Activated T-helper 17 cell treated with anti-CD3 and anti-CD28 coated beads, Interleukin-2, amount 50 U/mL, for 72 hours (primary cell): ENCODE results near the gene ZNF334. TPM values are rescaled to one million over a fixed set of nuclear protein-coding genes. Genes with fewer than 3 reads are reported as not detected.

Experiments used
- ATAC-seq: fragments of 150-1000 bp; cut with Tn5 transposase; replicated peaks from 2 replicates; pipeline ENCODE4 v1.10.0; 2021; ENCODE audit warnings: mild to moderate bottlenecking, moderate library complexity
- H3K27ac Mint-ChIP-seq: one replicate; pipeline ENCODE4 v1.8.0; 2022; ENCODE audit warnings: mixed read lengths
- H3K27me3 Mint-ChIP-seq: one replicate; pipeline ENCODE4 v1.8.0; 2022; ENCODE audit warnings: mixed read lengths
- H3K36me3 Mint-ChIP-seq: one replicate; pipeline ENCODE4 v1.8.0; 2022; ENCODE audit warnings: low read depth, mild to moderate bottlenecking, mixed read lengths
- H3K4me1 Mint-ChIP-seq: one replicate; pipeline ENCODE4 v1.8.0; 2022; ENCODE audit warnings: mixed read lengths
- H3K4me3 Mint-ChIP-seq: one replicate; pipeline ENCODE4 v1.8.0; 2022; ENCODE audit warnings: mild to moderate bottlenecking, mixed read lengths
- H3K9me3 Mint-ChIP-seq: one replicate; pipeline ENCODE4 v1.8.0; 2022; ENCODE audit warnings: mixed read lengths
- total RNA-seq, 2 donors: library from RNA; stranded (reverse); gene quantifications; one replicate each; pipeline ENCODE4 v1.2.3, GENCODE V29; 2022

The ZNF334 gene
- total RNA-seq, result 1 to 10 TPM in 1 of 2 donors, under 1 TPM in 1; 0.76 to 3.0 TPM

DNA sequence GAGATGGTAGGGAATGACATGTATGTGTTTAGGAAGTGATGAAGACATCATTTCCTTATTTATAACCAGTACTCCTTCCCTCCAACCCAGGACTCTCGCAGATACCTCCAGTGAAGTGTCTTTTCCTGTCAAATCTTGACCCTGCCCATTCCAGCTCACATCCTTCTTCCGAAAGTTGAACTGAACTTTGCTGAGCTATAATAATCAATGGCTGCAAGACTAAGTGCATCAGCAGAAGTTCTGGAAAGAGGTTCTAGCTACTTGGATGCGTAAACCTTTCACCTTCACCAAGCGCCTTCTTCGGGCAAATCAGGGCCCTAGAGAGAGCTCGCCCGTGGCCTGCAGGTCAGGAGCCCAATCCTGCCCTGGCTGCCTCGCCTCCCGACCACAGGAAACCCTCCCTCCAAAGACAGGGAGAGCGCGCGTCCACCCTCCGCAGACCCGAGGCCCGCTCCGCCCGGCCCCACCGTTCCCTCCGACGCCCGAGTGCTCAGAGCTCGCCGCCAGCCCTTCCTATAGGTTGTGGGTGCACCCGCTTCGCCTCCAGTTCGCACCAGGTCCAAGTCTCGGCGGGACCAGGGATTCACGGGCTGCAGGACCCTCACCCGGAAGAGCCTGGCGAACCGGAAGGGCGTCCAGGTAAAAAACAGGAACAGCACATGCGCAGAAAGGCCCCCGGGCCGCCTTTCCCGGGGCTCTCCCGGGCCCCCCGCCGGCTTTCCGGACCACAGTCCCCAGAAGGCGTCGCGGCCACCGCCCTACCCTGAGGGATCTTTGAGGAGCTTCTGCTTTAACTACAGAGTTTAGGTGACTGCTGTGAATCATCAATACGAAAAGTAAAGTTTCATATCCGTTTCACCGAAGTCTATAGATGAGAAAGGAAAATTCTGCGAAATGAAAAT, at the start of gene ZNF334:
Gene ZNF334, minus strand, starts transcription at position 617 of the 902 bp plus-strand sequence. CDS start 1,457 bp downstream, outside the sequence.
- Mint-ChIP-seq H3K27ac (no peak within 1 kb of the TSS), H3K36me3 (no peaks in the 10 kb centered on the region), H3K4me1 (peaks cover 6% of the 10 kb centered on the region), H3K9me3 (no peaks in the 10 kb centered on the region), H3K27me3 (peaks cover 31% of the 10 kb centered on the region), H3K4me3 (peak within 1 kb of the TSS; percentile 76)
- peak; percentile 98 for ATAC-seq

DNA sequence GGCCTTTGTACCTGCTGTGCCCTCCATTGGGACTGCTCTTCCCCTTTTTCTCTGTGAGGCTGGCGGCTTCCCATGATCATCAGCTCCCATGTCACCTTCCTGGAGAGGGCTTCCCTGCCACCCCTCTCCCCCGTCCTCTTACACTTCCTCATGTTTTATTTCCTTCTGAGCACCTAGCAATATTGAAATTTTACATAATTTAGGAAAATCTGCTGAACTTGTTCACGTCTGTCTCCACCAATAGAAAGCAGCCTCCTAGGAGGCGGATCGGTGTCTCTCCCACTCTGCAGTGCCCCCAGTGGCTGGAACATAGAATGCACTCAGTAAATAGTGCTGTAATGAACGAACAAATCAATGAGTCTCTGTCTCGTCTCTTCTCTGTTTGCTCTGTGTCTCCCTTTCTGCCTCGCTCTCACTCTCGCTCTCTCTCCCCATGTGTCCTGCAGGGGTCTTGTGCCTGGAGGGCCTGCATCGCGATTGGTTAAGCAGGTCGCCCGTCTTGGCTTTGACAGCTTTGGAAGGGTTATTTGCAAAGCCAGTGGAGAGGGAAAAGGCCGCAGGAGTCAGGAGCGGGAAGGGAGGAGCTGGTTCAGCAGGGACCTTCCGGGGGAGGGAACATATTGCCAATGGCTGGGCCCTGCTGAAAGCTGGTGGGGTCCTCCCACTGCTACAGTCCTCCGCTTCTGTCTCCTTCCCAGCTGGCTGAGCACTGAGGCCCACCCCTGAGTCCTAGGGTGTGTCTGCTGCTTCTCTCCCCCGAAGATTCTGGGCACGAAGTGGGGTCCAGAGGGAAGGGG, 49.2 kb upstream of the ZNF334 start:
- H3K27me3 Mint-ChIP-seq, result peaks cover 6% of the 10 kb centered on the region
- no peak overlapping the region for H3K4me3 Mint-ChIP-seq
- no peak overlapping the region for H3K27ac Mint-ChIP-seq
- no peaks in the 10 kb centered on the region for H3K9me3 Mint-ChIP-seq
- H3K36me3 Mint-ChIP-seq, result no peaks in the 10 kb centered on the region
- ATAC-seq, result peak; percentile 32
- peaks cover 11% of the 10 kb centered on the region for H3K4me1 Mint-ChIP-seq

DNA sequence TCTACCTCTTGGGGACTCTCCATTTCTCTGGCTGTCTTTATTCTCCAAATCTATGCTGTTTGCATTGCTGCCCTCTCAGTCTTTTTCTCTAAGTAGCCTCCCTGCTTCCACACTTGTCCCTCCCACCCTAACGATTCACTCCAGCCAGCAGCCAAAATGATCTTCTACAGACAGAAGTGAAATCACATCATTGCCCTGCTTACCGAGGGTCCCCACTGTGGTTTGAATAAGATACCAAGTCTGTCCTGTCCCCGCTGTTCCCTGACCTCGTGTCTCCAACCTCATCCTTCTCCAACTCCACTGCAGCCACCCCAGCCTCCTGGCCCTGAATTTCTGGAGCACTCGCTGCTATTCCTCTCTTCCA, 48.6 kb upstream of the ZNF334 start:
- Mint-ChIP-seq H3K9me3 (no peaks in the 10 kb centered on the region), H3K4me3 (no peak overlapping the region), H3K4me1 (peaks cover 15% of the 10 kb centered on the region), H3K27ac (no peak overlapping the region), H3K36me3 (no peaks in the 10 kb centered on the region), H3K27me3 (peaks cover 4% of the 10 kb centered on the region)
- ATAC-seq, result no peak

DNA sequence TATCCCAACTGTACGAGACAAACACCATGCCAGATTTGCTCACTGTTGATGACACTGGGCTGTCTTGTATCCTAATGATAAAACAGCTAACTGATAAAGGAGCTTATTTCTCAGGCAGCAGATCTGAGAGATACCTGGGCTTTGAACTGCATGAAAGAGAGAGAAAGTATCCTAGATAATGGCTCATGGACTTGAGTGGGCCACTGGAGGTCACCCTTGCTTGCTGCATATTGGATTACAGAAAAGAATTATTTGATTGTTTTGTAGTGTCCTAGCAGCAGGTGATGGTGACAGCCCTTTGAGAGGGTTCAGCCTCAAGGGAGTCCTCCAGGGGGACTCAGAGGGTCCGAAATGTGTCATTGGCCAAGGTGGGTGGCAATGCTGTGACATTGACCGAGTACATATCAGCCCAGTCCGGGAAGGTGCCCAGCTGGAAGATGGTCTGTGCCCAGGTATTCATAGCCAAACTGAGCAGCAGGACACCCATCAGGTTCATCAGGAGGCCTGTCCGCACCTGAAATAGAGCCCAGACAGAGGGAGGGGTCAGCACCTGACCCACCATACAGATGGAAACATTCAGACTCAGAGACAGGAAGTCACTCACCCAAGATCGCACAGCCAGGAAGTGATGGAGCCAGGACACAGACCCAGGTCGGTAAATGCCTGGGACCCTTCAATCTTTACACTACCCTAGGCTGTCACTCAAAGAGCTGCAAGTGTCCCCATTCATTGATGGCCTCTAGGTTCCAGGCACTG, 46.5 kb upstream of the ZNF334 start:
- Mint-ChIP-seq H3K27me3 (no peaks in the 10 kb centered on the region), H3K27ac (peak overlapping the region; percentile 3), H3K9me3 (no peaks in the 10 kb centered on the region), H3K4me3 (no peak overlapping the region), H3K36me3 (no peaks in the 10 kb centered on the region), H3K4me1 (peaks cover 15% of the 10 kb centered on the region)
- no peak for ATAC-seq

DNA sequence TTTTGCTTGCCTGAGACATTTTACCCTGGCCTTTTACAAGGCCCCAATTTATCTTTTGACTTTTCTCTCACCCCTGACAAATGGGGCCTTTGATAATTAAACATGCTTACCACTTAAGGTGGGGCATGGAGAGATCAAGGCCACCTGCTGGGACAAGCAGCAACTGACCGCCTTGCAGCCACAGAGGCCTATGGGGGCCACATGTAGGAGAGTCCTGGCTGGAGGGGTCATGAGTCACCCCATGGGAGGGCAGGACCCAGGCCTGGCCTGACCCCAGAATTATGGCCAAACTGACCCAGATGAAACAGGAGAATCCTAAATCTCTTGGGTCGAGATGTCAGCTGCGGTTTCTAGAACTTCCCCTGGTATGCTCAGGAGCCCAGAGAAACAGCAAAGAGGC, 45.6 kb upstream of the ZNF334 start:
- Mint-ChIP-seq H3K4me3 (peak overlapping the region; percentile 49), H3K27ac (peak overlapping the region; percentile 84), H3K4me1 (peaks cover 15% of the 10 kb centered on the region), H3K27me3 (no peaks in the 10 kb centered on the region), H3K36me3 (no peaks in the 10 kb centered on the region), H3K9me3 (no peaks in the 10 kb centered on the region)
- no peak for ATAC-seq

DNA sequence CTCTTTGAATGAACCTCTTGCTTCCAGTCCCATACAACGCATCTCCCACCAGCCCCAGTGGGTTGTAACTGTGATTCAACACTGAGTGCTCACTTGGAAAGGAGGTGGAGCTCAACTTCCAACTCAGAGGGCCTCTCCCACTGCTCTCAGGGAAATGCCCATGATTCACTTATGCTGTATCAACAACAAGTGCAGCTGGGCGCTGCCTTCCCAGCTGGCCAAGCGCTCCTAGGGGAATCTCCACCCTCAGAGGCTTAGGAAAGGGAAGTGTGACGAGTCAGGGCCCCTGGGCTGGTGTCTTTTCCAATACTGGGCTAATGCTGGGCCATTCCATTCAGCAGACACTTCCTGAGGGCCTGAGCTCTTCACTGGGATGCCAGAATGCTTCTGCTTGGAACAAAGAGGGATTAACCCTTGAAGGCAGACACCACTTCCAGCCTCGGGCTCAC, 45.2 kb upstream of the ZNF334 start:
- Mint-ChIP-seq H3K27me3 (no peaks in the 10 kb centered on the region), H3K4me3 (peak overlapping the region; percentile 49), H3K36me3 (no peaks in the 10 kb centered on the region), H3K27ac (peak overlapping the region; percentile 84), H3K9me3 (no peaks in the 10 kb centered on the region), H3K4me1 (peaks cover 15% of the 10 kb centered on the region)
- ATAC-seq, result peak; percentile 98

DNA sequence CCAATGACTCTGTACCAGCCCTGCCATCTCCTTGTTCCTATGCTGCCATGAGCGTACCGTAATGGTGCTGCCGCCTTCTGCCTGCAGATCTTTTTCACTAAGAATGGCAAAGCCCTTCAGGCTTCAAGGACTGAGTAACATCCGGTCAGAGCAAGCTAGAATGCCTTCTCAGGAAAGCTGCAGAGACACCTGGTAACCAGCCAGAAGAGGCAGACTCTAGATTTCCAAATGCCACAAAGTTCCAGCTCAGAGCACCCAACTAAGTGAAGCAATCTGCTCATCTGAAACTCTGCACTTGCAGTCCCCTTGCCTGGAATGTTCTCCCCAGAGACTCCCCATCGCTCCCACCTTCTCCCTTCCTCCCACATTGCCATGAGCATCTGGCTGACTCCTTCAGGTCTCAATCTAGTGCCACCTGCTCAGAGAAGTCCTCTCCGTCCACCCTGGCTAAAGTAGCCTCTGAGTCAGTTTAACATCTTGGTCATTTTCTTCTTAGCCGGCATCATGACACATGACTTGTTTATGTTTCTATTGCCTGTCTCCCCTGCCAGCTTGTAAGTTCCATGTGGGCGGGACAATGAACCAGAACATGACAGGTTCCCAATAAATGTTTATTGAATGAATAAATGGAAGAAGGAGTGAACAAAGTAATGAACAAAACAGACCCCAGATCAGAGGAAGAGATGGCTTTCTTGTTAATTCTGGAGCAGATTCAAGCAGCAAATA, 44.0 kb upstream of the ZNF334 start:
- Mint-ChIP-seq H3K4me3 (peak overlapping the region; percentile 49), H3K27me3 (no peaks in the 10 kb centered on the region), H3K9me3 (no peaks in the 10 kb centered on the region), H3K36me3 (no peaks in the 10 kb centered on the region), H3K4me1 (peaks cover 25% of the 10 kb centered on the region), H3K27ac (peak overlapping the region; percentile 84)
- ATAC-seq, result peak; percentile 5

DNA sequence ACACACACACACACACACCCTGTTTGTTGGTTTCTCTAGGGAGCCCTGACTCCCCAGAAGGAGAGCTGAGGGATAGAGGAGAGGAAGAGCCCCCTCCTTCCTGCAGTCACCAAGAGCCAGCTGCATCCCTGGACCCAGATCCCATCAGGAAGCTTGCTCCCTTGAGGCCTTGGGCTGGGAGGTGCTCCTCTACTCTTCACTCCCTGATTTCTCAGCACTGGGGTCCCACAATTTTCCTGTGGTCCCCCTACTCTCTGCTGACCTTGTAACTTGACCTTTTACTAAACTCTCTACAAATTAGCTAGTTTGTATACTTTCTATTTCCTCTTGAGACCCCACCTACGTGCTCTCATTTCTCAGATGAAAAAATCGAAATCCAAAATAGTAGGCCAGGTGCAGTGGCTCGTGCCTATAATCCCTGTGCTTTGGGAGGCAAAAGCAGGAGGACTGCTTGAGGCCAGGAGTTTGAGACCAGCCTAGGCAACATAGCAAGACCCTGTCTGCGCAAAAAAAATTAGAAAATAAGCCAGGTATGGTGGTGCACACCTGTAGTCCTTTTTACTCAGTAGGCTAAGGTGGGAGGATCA, 42.1 kb upstream of the ZNF334 start:
- no peaks in the 10 kb centered on the region for H3K27me3 Mint-ChIP-seq
- no peak for ATAC-seq
- H3K4me3 Mint-ChIP-seq, result no peak overlapping the region
- H3K27ac Mint-ChIP-seq, result no peak overlapping the region
- no peaks in the 10 kb centered on the region for H3K36me3 Mint-ChIP-seq
- peaks cover 28% of the 10 kb centered on the region for H3K4me1 Mint-ChIP-seq
- no peaks in the 10 kb centered on the region for H3K9me3 Mint-ChIP-seq

DNA sequence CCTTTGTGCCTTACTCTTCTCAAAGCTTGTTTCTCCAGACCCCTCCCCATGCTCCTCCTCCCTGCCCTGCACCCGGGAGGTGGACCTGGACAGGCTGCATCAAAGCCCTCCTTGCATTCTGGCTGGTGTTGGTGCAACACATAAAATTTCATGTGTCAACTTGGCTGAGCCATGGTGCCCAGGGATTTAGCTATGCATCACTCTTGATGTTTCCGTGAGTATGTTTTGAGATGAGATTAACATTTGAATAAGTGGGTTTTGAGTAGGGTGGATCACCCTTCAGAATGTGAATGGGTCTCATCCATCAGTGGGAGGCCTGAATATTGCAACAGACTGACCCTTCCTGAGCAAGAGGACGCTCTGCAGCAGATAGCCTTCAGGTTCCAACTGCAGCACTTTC, 41.5 kb upstream of the ZNF334 start:
- no peaks in the 10 kb centered on the region for H3K36me3 Mint-ChIP-seq
- H3K9me3 Mint-ChIP-seq, result no peaks in the 10 kb centered on the region
- H3K4me1 Mint-ChIP-seq, result peaks cover 28% of the 10 kb centered on the region
- no peak for ATAC-seq
- no peak overlapping the region for H3K4me3 Mint-ChIP-seq
- H3K27me3 Mint-ChIP-seq, result no peaks in the 10 kb centered on the region
- no peak overlapping the region for H3K27ac Mint-ChIP-seq

DNA sequence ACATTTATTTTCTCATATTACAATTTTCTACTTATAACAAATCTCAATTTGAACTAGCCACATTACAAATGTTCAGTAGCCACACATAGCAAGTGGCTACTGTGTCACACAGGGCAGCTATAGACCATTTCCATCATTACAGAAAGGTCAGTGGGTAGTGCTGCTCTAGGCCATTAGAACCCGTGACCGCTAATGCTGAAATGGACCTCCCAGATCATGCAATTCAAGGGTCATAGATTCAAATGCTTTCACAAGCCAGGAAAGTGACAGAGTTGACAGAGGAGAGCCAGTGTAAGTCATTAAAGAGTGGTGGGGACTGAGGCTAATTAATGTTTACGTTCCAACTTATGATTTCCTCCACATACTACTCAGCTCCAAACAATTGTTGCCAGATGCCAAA, 40.6 kb upstream of the ZNF334 start:
- H3K4me3 Mint-ChIP-seq, result no peak overlapping the region
- no peaks in the 10 kb centered on the region for H3K27me3 Mint-ChIP-seq
- H3K4me1 Mint-ChIP-seq, result peaks cover 28% of the 10 kb centered on the region
- H3K36me3 Mint-ChIP-seq, result no peaks in the 10 kb centered on the region
- no peak for ATAC-seq
- no peaks in the 10 kb centered on the region for H3K9me3 Mint-ChIP-seq
- H3K27ac Mint-ChIP-seq, result no peak overlapping the region

DNA sequence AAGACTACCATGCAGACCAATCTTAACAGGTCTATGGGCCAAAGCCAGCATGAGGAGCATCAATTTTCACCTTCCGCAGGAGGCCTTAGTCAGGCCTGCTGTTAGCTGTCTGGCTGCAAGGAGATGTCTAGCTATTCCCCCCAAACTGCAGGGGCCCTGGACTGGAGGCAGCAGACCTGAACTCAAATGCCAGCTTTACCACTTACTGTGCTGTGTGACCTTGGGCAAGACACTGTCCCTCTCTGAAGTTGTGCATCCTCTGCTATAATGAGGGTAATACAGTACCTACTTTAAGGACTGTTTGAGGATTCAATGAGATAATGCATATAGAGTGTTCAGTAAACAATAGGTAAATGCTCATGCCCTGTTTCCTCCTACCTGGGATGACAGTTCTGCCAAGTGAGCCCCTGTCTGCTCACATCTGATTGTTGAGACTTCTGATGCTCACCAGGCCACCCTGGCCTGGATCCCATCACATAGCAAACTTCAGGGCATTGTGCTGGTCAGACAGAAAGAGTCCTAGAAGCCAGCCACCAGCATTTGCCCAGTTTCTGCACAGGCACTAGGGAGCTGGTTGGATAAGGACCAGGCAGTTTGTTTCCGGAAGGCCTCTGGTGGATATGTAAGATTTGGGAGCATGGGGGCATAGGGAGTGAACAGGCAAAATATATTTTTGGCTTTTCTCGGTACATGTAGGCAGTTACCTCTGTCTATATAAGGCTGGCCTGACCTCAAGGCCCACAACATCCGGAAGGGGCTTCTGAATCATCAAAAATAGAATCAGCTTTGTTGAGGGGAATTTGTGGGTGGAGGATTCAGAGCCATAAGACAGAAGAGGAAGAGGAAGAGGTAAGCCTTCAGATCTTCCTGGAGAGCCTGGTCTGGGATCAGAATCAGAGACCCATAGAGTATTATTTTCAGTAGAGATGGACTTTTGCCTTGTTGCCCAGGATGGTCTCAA, 39.4 kb upstream of the ZNF334 start:
- peak; percentile 89 for ATAC-seq
- peaks cover 19% of the 10 kb centered on the region for H3K4me1 Mint-ChIP-seq
- H3K4me3 Mint-ChIP-seq, result peak overlapping the region; percentile 66
- no peaks in the 10 kb centered on the region for H3K27me3 Mint-ChIP-seq
- H3K27ac Mint-ChIP-seq, result peak overlapping the region; percentile 88
- H3K9me3 Mint-ChIP-seq, result no peaks in the 10 kb centered on the region
- H3K36me3 Mint-ChIP-seq, result no peaks in the 10 kb centered on the region

DNA sequence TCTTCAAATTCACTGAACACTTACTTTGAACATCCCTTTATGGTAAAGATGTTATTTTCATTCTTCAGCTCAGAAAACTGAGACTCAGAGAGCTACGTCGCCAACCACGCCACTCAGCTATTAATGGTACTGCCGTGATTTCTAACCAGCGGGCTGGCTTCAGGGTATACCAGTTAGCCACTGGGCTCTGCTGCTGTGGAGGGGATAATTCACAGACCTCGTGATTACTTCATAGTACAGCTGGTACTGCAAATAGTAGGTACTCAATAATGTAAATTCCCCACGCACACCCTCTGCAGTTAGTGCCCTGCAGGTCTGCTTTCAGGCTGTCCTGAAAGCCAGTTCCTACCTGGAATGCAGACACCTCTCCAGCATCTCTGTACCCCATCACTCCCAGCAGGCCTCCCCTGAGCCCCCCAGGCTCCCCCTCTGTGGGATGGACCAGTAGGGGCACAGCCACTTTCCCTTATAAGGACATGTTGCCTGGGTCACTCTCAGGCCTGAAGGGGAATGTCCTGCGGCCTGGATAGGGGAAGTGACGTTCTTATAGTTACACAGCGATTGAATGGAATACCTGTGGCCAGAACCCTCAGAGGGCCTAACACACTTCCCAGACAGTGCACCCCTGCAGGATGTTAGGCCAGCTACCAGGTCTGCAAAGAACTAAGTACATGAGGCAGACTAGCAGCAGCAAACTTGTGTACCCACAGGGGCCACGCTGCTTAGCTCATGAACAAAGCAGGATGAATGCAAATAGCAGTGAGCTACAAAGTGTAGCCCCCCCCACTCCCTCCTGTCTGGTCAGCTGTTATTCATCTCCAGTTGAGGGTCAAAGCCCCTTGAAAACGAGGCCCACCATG, 38.4 kb upstream of the ZNF334 start:
- peak overlapping the region; percentile 66 for H3K4me3 Mint-ChIP-seq
- no peak for ATAC-seq
- H3K27ac Mint-ChIP-seq, result peak overlapping the region; percentile 88
- no peaks in the 10 kb centered on the region for H3K27me3 Mint-ChIP-seq
- H3K4me1 Mint-ChIP-seq, result peaks cover 13% of the 10 kb centered on the region
- no peaks in the 10 kb centered on the region for H3K9me3 Mint-ChIP-seq
- H3K36me3 Mint-ChIP-seq, result no peaks in the 10 kb centered on the region
